PC-9 (cell line): ENCODE measurements around the gene PLEKHG4B. TPM values are rescaled to one million over a fixed set of nuclear protein-coding genes. Genes with fewer than 3 reads are reported as not detected.
"Not testable (repeated sequence)": the region's sequence is repeated elsewhere in the genome, so short reads cannot be mapped to it uniquely, and the experiment has no call there.

Source experiments
- BruUV-seq: library from RNA; stranded (reverse); fragments of 400-500 nt; replicated peaks from 2 replicates; lab custom pipeline; 2021; lab: Mats Ljungman, UMichigan
- CTCF ChIA-PET: fragments of 300-600 bp; sonication (Branson Sonifier 250); formaldehyde crosslinking; loops from one replicate; lab custom pipeline; 2022; ENCODE audit warnings: antibody characterized with exemption; lab: Charles Lee
- POLR2A ChIA-PET: fragments of 300-600 bp; sonication (Branson Sonifier 250); formaldehyde crosslinking; loops from one replicate; lab custom pipeline; 2022; ENCODE audit warnings: antibody characterized with exemption; ENCODE audit not compliant: unreplicated experiment; lab: Charles Lee
- DNase-seq, 2 experiments: peaks; one replicate each; pipeline versions ENCODE4 v3.0.0 to v3.0.0-alpha.2; 2015 to 2022; ENCODE audit warnings: mixed read lengths in 1 of 2
- H2AFZ ChIP-seq: fragments of 200-600 bp; sonication (generic); 2 replicates; pipeline ENCODE4 v1.8.1; 2017; ENCODE audit warnings: antibody characterized with exemption
- H3F3A ChIP-seq: fragments of 200-600 bp; sonication (generic); 2 replicates; pipeline ENCODE4 v1.8.1; 2017; ENCODE audit warnings: antibody characterized with exemption, mild to moderate bottlenecking, low read depth; ENCODE audit not compliant: insufficient read depth
- H3K27ac ChIP-seq: fragments of 200-600 bp; sonication (generic); 2 replicates; pipeline ENCODE4 v1.6.1; 2016; ENCODE audit warnings: mixed run types
- H3K27me3 ChIP-seq: fragments of 200-600 bp; sonication (generic); 2 replicates; pipeline ENCODE4 v1.6.1; 2016; ENCODE audit warnings: low read depth, mixed run types; ENCODE audit not compliant: insufficient read depth
- H3K36me3 ChIP-seq: fragments of 200-600 bp; sonication (generic); 2 replicates; pipeline ENCODE4 v1.6.1; 2016; ENCODE audit warnings: low read depth, mixed run types
- H3K4me1 ChIP-seq: fragments of 200-600 bp; sonication (generic); replicated peaks from 2 replicates; pipeline ENCODE4 v1.6.1; 2016; ENCODE audit warnings: mixed run types; ENCODE audit not compliant: insufficient read depth
- H3K4me2 ChIP-seq: fragments of 200-600 bp; sonication (generic); 2 replicates; pipeline ENCODE4 v1.6.1; 2017; ENCODE audit warnings: mixed run types
- H3K4me3 ChIP-seq: fragments of 200-600 bp; sonication (generic); 2 replicates; pipeline ENCODE4 v1.6.1; 2016; ENCODE audit warnings: mixed run types
- H3K79me2 ChIP-seq: fragments of 200-600 bp; sonication (generic); 2 replicates; pipeline ENCODE4 v1.6.1; 2017; ENCODE audit warnings: low read depth, mixed run types
- H3K9me2 ChIP-seq: fragments of 200-600 bp; sonication (generic); 2 replicates; pipeline ENCODE4 v1.8.1; 2017; ENCODE audit warnings: mild to moderate bottlenecking; ENCODE audit not compliant: insufficient read depth
- H3K9me3 ChIP-seq: fragments of 200-600 bp; sonication (generic); 2 replicates; pipeline ENCODE4 v1.8.1; 2016; ENCODE audit warnings: low read depth; ENCODE audit not compliant: insufficient read depth
- H4K20me1 ChIP-seq: fragments of 200-600 bp; sonication (generic); 2 replicates; pipeline ENCODE4 v1.8.1; 2017; ENCODE audit not compliant: insufficient read depth
- EZH2 ChIP-seq: fragments of 200-600 bp; sonication (generic); IDR thresholded peaks from 2 replicates; pipeline ENCODE4 v1.8.0; 2017; ENCODE audit warnings: antibody characterized with exemption, low read depth
- intact Hi-C: fragments of 100-400 bp; cut with micrococcal nuclease; formaldehyde crosslinking; loops from one replicate; pipeline ENCODE4 v1.10.0; 2022; ENCODE audit not compliant: unreplicated experiment
- total RNA-seq: library from RNA; stranded (reverse); gene quantifications from 2 replicates; pipeline ENCODE4 v1.2.3, GENCODE V29; 2021
- TF ChIP-seq, protein P1 (sequence below): fragments of 200-600 bp; sonication (generic); conservative IDR thresholded peaks from 2 replicates; pipeline ENCODE4 v1.6.1; 2017; ENCODE audit warnings: mixed run types, antibody characterized with exemption, mild to moderate bottlenecking, moderate library complexity

Gene PLEKHG4B
- total RNA-seq, 1 experiment from 2014 or later, result not detected

DNA sequence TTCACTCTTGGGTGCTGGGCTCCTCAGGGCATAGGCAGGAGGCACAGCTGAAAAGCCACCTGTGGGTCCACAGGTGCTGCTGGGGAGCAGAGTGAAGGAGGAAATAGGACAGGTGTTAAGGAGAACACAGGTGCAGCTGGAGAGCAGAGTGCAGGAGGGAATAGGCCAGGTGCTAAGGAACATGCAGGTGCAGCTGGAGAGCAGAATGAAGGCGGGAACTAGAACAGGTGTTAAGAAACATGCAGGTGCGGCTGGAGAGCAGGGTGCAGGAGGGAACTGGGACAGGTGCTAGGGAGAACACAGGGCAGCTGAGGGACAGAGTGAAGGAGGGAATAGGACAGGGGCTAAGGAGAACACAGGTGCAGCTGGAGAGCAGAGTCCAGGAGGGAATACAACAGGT is 43.8 kb upstream of the PLEKHG4B start:
- intact Hi-C loops, result no loop called here
- CTCF ChIA-PET, result no interaction called here
- no peak for TF ChIP-seq EZH2
- TF ChIP-seq, protein P1, sequence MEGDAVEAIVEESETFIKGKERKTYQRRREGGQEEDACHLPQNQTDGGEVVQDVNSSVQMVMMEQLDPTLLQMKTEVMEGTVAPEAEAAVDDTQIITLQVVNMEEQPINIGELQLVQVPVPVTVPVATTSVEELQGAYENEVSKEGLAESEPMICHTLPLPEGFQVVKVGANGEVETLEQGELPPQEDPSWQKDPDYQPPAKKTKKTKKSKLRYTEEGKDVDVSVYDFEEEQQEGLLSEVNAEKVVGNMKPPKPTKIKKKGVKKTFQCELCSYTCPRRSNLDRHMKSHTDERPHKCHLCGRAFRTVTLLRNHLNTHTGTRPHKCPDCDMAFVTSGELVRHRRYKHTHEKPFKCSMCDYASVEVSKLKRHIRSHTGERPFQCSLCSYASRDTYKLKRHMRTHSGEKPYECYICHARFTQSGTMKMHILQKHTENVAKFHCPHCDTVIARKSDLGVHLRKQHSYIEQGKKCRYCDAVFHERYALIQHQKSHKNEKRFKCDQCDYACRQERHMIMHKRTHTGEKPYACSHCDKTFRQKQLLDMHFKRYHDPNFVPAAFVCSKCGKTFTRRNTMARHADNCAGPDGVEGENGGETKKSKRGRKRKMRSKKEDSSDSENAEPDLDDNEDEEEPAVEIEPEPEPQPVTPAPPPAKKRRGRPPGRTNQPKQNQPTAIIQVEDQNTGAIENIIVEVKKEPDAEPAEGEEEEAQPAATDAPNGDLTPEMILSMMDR, result no peak
- no peaks in the 10 kb centered on the region for H4K20me1 ChIP-seq
- no peaks in the 10 kb centered on the region for H3K9me3 ChIP-seq
- H3K9me2 ChIP-seq, result no peaks in the 10 kb centered on the region
- H3K4me1 ChIP-seq, result peaks cover 4% of the 10 kb centered on the region
- H3K27ac ChIP-seq, result no peak overlapping the region
- H3K27me3 ChIP-seq, result peaks cover 27% of the 10 kb centered on the region
- no peak overlapping the region for H3K4me3 ChIP-seq
- no peak overlapping the region for H3K4me2 ChIP-seq
- peaks cover 3% of the 10 kb centered on the region; the same call in 1 of the 2 replicates for H3F3A ChIP-seq
- BruUV-seq, result no TSS peak
- H3K79me2 ChIP-seq, result no peaks in the 10 kb centered on the region
- no peak for DNase-seq
- no peak overlapping the region for H2AFZ ChIP-seq
- POLR2A ChIA-PET, result no interaction called here
- H3K36me3 ChIP-seq, result no peaks in the 10 kb centered on the region

DNA sequence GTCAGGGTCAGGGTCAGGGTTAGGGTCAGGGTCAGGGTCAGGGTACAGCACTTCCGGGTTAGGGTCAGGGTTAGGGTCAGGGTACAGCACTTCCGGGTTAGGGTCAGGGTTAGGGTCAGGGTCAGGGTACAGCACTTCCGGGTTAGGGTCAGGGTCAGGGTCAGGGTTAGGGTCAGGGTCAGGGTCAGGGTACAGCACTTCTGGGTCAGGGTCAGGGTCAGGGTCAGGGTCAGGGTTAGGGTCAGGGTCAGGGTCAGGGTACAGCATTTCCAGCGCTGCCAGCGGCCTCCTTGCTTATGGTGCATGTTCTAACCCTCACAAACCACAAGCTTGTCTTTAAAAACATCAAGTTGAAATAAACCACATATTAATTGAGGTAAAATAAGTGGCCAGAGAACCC is 42.4 kb upstream of the PLEKHG4B start:
- BruUV-seq, H3K9me2 ChIP-seq, H4K20me1 ChIP-seq, H3K27ac ChIP-seq, H3K4me3 ChIP-seq, DNase-seq, intact Hi-C loops, H3F3A ChIP-seq, H3K79me2 ChIP-seq, H3K9me3 ChIP-seq, H3K36me3 ChIP-seq, POLR2A ChIA-PET, H3K4me1 ChIP-seq, H3K4me2 ChIP-seq, H2AFZ ChIP-seq: not testable (repeated sequence)
- peaks cover 18% of the 10 kb centered on the region for H3K27me3 ChIP-seq
- CTCF ChIA-PET, result interaction anchor here (1.0 kb wide), 1 partner anchor 9 kb away, joined by 3 read pairs; no protein-coding TSS in a partner anchor

DNA sequence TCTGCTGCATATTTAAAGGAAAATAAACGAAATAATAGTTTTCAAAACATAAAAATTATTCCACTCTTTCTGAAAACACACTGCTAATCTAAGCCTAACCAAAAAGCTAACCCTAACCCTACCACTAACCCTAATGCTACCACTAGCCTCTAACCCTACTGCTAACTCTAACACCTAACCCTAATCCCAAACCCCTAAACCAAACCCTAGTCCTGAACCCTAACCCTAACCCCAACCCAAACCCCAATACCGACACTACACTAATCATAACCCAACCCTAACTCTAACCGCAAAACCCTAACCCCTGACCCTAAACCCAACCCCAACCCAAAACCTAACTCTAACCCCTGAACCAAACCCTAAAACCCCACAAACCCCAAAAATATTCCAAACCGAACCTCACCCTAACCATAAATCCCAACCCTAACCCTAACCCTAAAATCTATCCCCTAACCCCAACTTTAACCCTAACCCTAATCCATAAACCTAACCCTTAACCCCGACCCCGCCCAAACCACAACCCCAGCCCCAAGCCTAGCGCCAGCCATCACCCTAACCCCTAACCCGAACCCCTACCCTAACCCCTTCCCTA is 41.9 kb upstream of the PLEKHG4B start:
- POLR2A ChIA-PET, result no interaction called here
- BruUV-seq, result no TSS peak

More for the DNA sequence above, 41.9 kb upstream of the PLEKHG4B start:
- Histone ChIP-seq H3K9me2 (no peaks in the 10 kb centered on the region), H3F3A (peaks cover 3% of the 10 kb centered on the region; the same call in 1 of the 2 replicates), H3K79me2 (no peaks in the 10 kb centered on the region), H3K27ac (no peak overlapping the region), H3K4me2 (no peak overlapping the region), H2AFZ (no peak overlapping the region), H3K9me3 (no peaks in the 10 kb centered on the region), H3K27me3 (peaks cover 13% of the 10 kb centered on the region), H3K4me1 (peaks cover 4% of the 10 kb centered on the region), H4K20me1 (no peaks in the 10 kb centered on the region), H3K4me3 (no peak overlapping the region), H3K36me3 (no peaks in the 10 kb centered on the region)
- CTCF ChIA-PET, result no interaction called here
- no peak for TF ChIP-seq EZH2
- TF ChIP-seq, protein P1, result no peak
- no peak for DNase-seq
- intact Hi-C loops, result no loop called here
